T-cell (primary cell): ENCODE data around the gene LARGE1. TPM values are rescaled to one million over a fixed set of nuclear protein-coding genes. Genes with fewer than 3 reads are reported as not detected.

Experiments used
- ATAC-seq, 4 experiments: fragments of 200-7000 bp in 3 of 4; fragments of 150-1000 bp in 1 of 4; cut with Tn5 transposase; replicated peaks in 1 of 4; 1 replicate in 3 of 4; 2 replicates in 1 of 4; pipeline ENCODE4 v1.10.0; 2021; ENCODE audit warnings: moderate library complexity in 3 of 4, mild to moderate bottlenecking in 2 of 4, moderate number of reproducible peaks in 1 of 4
- CTCF ChIA-PET, 2 donors: fragments of 300-600 bp; sonication (Branson Sonifier 250); formaldehyde crosslinking; loops; one replicate each; lab custom pipeline; 2022; ENCODE audit warnings: antibody characterized with exemption in 2 of 2; lab: Charles Lee
- POLR2A ChIA-PET, 2 donors: fragments of 300-600 bp; sonication (Branson Sonifier 250); formaldehyde crosslinking; loops; one replicate each; lab custom pipeline; 2022; ENCODE audit warnings: antibody characterized with exemption in 2 of 2; lab: Charles Lee
- DNase-seq, 35 experiments: peaks; one replicate each; pipeline versions ENCODE4 v3.0.0 to v3.0.0-alpha.2; 2013 to 2023
- H3K27ac ChIP-seq: one replicate; pipeline ENCODE4 v1.5.1; 2013; ENCODE audit warnings: low read length
- H3K27me3 ChIP-seq, 2 experiments: replicated peaks in 1 of 2; 1 replicate in 1 of 2; 2 replicates in 1 of 2; pipeline versions ENCODE4 v1.6.1 to v1.7.0; 2013; ENCODE audit warnings: low read length in 1 of 2, mixed read lengths in 1 of 2; ENCODE audit not compliant: control insufficient read depth in 2 of 2, insufficient read depth in 2 of 2; ENCODE audit errors: extremely low read depth in 1 of 2
- H3K36me3 ChIP-seq, 2 donors: 1 replicate in 1 of 2; 2 replicates in 1 of 2; pipeline versions ENCODE4 v1.6.1 to v1.7.0; 2013; ENCODE audit warnings: low read length in 1 of 2; ENCODE audit not compliant: control insufficient read depth in 2 of 2, insufficient read depth in 1 of 2; ENCODE audit errors: extremely low read depth in 1 of 2
- H3K4me1 ChIP-seq, 2 experiments: 1 replicate in 1 of 2; 2 replicates in 1 of 2; pipeline versions ENCODE4 v1.6.1 to v1.7.0; 2013; ENCODE audit warnings: low read length in 2 of 2, mixed read lengths in 1 of 2; ENCODE audit not compliant: insufficient read depth in 2 of 2, control insufficient read depth in 1 of 2; ENCODE audit errors: extremely low read depth in 1 of 2
- H3K4me3 ChIP-seq, 2 donors: 1 replicate in 1 of 2; 2 replicates in 1 of 2; pipeline versions ENCODE4 v1.5.1 to v1.7.0; 2013; ENCODE audit warnings: mild to moderate bottlenecking in 2 of 2, low read length in 1 of 2, moderate library complexity in 1 of 2; ENCODE audit not compliant: control insufficient read depth in 1 of 2; ENCODE audit errors: extremely low read depth in 1 of 2
- H3K9me3 ChIP-seq: 2 replicates; pipeline ENCODE4 v1.7.0; 2013
- H3K27ac Mint-ChIP-seq, 2 donors: one replicate each; pipeline ENCODE4 v1.8.0; 2020 to 2021; ENCODE audit warnings: mild to moderate bottlenecking in 2 of 2, mixed read lengths in 2 of 2
- H3K27me3 Mint-ChIP-seq, 2 donors: one replicate each; pipeline ENCODE4 v1.8.0; 2021 to 2022; ENCODE audit warnings: mixed read lengths in 2 of 2
- H3K36me3 Mint-ChIP-seq: one replicate; pipeline ENCODE4 v1.8.0; 2021; ENCODE audit warnings: mixed read lengths
- H3K4me1 Mint-ChIP-seq, 3 donors: one replicate each; pipeline ENCODE4 v1.8.0; 2020 to 2022; ENCODE audit warnings: mixed read lengths in 3 of 3, mild to moderate bottlenecking in 1 of 3
- H3K4me3 Mint-ChIP-seq, 3 donors: one replicate each; pipeline ENCODE4 v1.8.0; 2020 to 2022; ENCODE audit warnings: mild to moderate bottlenecking in 3 of 3, mixed read lengths in 3 of 3, moderate library complexity in 3 of 3
- H3K9me3 Mint-ChIP-seq, 3 donors: one replicate each; pipeline ENCODE4 v1.8.0; 2020 to 2022; ENCODE audit warnings: mixed read lengths in 3 of 3
- WGBS: methylation state at CpG from one replicate; pipeline ENCODE4 v1.1.5; 2013; ENCODE audit warnings: missing lambda C conversion rate; ENCODE audit not compliant: insufficient coverage; 5-methylcytosine and 5-hydroxymethylcytosine counted together
- total RNA-seq, 35 experiments: library from RNA in 6 of 35; stranded (reverse) in 6 of 35; fragments of 120-200 nt in 1 of 35; gene quantifications; one replicate each; pipeline versions ENCODE4 v1.2.1 to v1.2.4 and lab custom pipeline; 2013 to 2026

LARGE1 gene
- total RNA-seq, 5 donors from 2014 or later (not counting 1 experiment from before 2014, with no cell fraction given) = 0.53 to 6.1 (median 3.0) TPM

DNA sequence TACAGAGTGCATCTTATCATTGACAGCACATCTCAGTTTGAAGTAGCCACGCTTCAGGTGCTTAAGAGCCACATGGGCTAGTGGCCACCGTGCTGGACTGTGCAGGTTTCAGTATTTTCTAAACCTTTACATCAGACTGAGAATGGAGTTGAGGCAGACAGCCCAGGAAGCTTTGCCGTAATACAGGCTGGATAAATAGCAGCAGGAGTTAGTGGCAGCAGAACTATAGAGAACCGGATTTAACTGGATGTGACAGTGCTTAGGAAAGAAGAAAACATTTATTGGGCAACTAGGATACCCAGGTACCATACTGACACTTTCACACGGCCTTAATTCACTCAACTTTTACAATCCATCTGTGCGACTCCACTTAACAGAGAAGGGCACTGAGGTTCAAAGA, 145.5 kb downstream of the LARGE1 start:
- Histone ChIP-seq H3K36me3 (no peaks in the 10 kb centered on the region), H3K27ac (no peak overlapping the region), H3K9me3 (no peaks in the 10 kb centered on the region), H3K4me1 (no peaks in the 10 kb centered on the region), H3K27me3 (no peaks in the 10 kb centered on the region), H3K4me3 (no peak overlapping the region)
- ChIA-PET CTCF (no interaction called here), POLR2A (no interaction called here)
- H3K9me3 Mint-ChIP-seq = peaks cover 0 to 11% (median 7%) of the 10 kb centered on the region in 3 donors
- no CpG with 5 or more reads among the region's 6 CpGs for WGBS
- H3K4me1 Mint-ChIP-seq = no peaks in the 10 kb centered on the region
- H3K4me3 Mint-ChIP-seq = no peak overlapping the region
- ATAC-seq = no peak
- DNase-seq = no peak
- no peak overlapping the region for H3K27ac Mint-ChIP-seq
- H3K27me3 Mint-ChIP-seq = no peaks in the 10 kb centered on the region
- no peaks in the 10 kb centered on the region for H3K36me3 Mint-ChIP-seq

DNA sequence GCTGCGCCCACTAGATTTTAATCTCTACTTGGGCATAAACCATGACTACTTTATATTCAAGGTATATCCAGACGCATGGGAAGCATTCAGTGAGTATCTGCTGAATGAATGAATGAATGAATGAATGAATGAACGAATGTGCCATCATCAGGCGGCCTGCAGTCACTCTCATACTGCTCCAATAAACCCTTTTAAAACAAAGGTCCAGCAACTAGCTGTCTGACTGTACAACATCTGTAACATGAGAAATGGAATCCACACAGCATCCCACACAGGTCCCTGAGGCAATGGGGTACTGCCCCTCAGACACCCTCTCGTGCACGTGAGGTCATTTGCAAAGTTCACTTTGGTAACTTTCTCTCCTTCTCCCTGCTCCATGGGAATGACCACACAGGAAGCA, 147.5 kb downstream of the LARGE1 start:
- Mint-ChIP-seq H3K4me1 (no peaks in the 10 kb centered on the region), H3K27ac (no peak overlapping the region), H3K27me3 (no peaks in the 10 kb centered on the region), H3K9me3 (peaks cover 0 to 4% (median 3%) of the 10 kb centered on the region in 3 donors), H3K4me3 (no peak overlapping the region), H3K36me3 (no peaks in the 10 kb centered on the region)
- 53% methylated on average over 2 of the region's 6 CpGs for WGBS
- H3K27ac ChIP-seq = no peak overlapping the region
- no peaks in the 10 kb centered on the region for H3K36me3 ChIP-seq
- H3K27me3 ChIP-seq = no peaks in the 10 kb centered on the region
- DNase-seq (no peak), ATAC-seq (no peak)
- no peaks in the 10 kb centered on the region for H3K9me3 ChIP-seq
- H3K4me3 ChIP-seq = no peak overlapping the region
- ChIA-PET POLR2A (no interaction called here), CTCF (no interaction called here)
- no peaks in the 10 kb centered on the region for H3K4me1 ChIP-seq

DNA sequence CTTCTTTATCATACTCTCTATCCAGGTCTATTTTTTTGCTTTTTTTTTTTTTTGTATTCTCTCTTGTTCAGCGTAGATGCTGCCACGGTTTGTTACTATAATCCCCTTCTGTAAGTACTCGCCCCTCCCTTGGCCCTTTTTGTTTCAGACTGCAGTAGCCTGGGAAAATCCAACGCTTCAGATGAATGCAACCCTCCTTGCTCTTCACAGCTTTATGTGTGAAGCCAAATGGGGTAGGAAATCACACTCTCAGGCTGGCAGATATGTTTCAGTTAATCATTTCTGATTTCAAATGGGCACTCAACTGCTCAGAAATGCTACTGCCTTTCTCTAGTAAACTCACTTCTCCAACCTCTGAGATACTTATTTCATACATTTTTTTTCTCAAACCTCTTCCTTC, 149.1 kb downstream of the LARGE1 start:
- POLR2A ChIA-PET = no interaction called here
- Mint-ChIP-seq H3K27ac (no peak overlapping the region), H3K9me3 (peaks cover 0 to 3% (median 0%) of the 10 kb centered on the region in 3 donors), H3K4me3 (no peak overlapping the region), H3K27me3 (no peaks in the 10 kb centered on the region), H3K4me1 (no peaks in the 10 kb centered on the region), H3K36me3 (no peaks in the 10 kb centered on the region)
- CTCF ChIA-PET = no interaction called here
- Histone ChIP-seq H3K27ac (no peak overlapping the region), H3K4me1 (no peaks in the 10 kb centered on the region), H3K4me3 (no peak overlapping the region), H3K9me3 (no peaks in the 10 kb centered on the region), H3K27me3 (no peaks in the 10 kb centered on the region), H3K36me3 (no peaks in the 10 kb centered on the region)
- no CpG with 5 or more reads among the region's 4 CpGs for WGBS
- DNase-seq (no peak), ATAC-seq (no peak)

DNA sequence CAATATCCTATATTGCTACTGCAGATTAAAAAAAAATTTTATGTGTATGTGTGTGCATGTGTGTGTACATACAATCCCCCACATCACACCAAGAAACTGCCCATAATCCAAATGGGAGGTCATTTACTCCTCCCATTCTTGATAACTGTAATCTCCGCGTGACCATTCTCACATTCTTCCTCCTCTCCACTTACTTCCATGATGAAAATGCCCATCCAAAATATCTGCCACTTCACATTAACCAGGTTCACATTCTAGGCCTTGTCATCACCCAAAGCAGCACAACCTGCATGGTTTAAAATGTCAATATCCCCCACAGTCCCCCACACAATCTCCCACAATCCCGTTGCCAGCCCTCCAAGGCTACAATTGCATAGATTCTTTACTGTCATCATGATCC, 149.6 kb downstream of the LARGE1 start:
- Mint-ChIP-seq H3K36me3 (no peaks in the 10 kb centered on the region), H3K27ac (no peak overlapping the region), H3K27me3 (no peaks in the 10 kb centered on the region), H3K4me1 (no peaks in the 10 kb centered on the region), H3K9me3 (peaks cover 0 to 3% (median 0%) of the 10 kb centered on the region in 3 donors), H3K4me3 (no peak overlapping the region)
- ATAC-seq = no peak
- DNase-seq = no peak
- no peaks in the 10 kb centered on the region for H3K4me1 ChIP-seq
- H3K27ac ChIP-seq = no peak overlapping the region
- POLR2A ChIA-PET = no interaction called here
- H3K36me3 ChIP-seq = no peaks in the 10 kb centered on the region
- no peaks in the 10 kb centered on the region for H3K27me3 ChIP-seq
- CTCF ChIA-PET = no interaction called here
- no peak overlapping the region for H3K4me3 ChIP-seq
- H3K9me3 ChIP-seq = no peaks in the 10 kb centered on the region
- whole genome bisulfite sequencing = 82% methylated on average over 3 of the region's 3 CpGs

DNA sequence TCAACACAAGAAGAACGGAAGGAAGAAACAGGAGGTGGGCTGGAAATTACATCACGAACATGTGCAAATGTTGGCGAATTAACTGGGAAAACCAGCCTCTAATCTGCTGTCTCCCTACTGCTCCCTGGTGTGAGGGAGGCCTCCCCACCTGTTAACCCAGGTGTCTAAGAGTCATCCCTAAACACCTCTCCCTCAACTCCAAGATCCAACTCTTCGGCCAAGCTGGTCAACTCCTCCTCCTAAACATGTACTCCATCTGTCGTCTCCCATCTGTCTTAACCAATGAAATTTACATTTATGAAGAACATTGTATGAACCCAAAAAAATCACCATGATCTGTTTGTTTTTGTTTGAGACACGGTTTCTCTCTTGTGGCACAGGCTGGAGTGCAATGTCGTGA, 154.2 kb downstream of the LARGE1 start:
- DNase-seq = no peak
- 78% methylated on average over 3 of the region's 7 CpGs for WGBS
- Histone ChIP-seq H3K4me3 (no peak overlapping the region), H3K27me3 (no peaks in the 10 kb centered on the region), H3K36me3 (no peaks in the 10 kb centered on the region), H3K4me1 (no peaks in the 10 kb centered on the region), H3K9me3 (no peaks in the 10 kb centered on the region), H3K27ac (no peak overlapping the region)
- Mint-ChIP-seq H3K4me3 (no peak overlapping the region), H3K27me3 (no peaks in the 10 kb centered on the region), H3K4me1 (no peaks in the 10 kb centered on the region), H3K36me3 (peaks cover 3% of the 10 kb centered on the region), H3K9me3 (peaks cover 2 to 10% (median 3%) of the 10 kb centered on the region in 3 donors), H3K27ac (no peak overlapping the region)
- POLR2A ChIA-PET = no interaction called here
- no peak for ATAC-seq
- CTCF ChIA-PET = no interaction called here

DNA sequence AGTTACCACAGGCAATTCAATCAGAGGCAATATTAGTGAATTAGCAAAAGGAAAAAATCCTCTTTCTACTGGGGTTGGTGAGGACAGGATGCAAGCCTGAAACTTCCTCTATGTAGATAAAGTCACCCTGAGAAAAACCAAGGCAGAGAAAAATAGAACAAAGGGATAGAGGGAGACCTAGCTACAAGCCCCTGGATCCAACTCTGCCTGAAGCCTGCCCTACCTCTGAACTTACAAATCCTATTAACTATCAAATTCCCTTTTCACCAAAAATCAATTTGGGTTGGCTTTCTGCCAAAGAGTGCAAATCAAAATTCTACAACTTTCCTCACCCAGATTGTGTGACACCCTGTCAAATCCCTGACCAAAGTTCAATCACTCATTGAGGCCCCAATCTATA, 161.3 kb downstream of the LARGE1 start:
- CTCF ChIA-PET = no interaction called here
- ATAC-seq = no peak
- POLR2A ChIA-PET = no interaction called here

DNA sequence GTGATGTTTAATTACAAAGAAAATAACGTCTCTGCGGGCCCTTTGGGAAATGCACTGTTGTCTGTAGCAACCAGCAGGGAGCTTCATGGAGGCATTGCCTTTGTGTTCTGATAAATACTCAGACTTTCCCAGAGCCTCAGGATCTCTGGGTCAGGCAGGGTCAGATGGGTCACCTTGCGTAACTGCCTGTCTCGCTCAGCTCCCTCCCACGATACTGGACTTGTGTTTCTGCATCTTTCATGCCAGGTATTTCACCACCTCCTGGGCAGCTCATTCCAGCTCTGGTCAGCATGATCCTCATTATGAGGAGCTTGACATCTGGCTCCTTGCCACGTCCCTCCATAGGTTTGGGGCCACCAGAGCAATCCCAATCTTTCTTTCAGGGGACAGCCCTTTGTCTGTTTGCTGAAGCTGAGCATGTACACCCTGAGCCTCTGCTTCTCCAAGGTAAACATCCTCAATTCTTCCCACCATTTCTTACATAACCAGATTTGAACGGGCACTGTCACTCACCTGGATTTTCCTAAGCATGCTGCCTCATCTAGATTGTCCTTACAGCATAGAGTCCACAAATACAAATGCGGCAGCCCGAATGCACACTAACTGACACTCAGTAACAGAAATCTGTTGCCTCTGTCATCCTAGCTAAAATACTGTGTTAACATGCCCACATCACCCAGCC, 162.3 kb downstream of the LARGE1 start:
- Histone ChIP-seq H3K27me3 (no peaks in the 10 kb centered on the region), H3K4me3 (no peak overlapping the region), H3K4me1 (no peaks in the 10 kb centered on the region), H3K36me3 (no peaks in the 10 kb centered on the region), H3K9me3 (no peaks in the 10 kb centered on the region), H3K27ac (no peak overlapping the region)
- Mint-ChIP-seq H3K4me1 (no peaks in the 10 kb centered on the region), H3K27ac (no peak overlapping the region), H3K36me3 (peaks cover 3% of the 10 kb centered on the region), H3K4me3 (no peak overlapping the region), H3K9me3 (peaks cover 8 to 14% (median 10%) of the 10 kb centered on the region in 3 donors), H3K27me3 (no peaks in the 10 kb centered on the region)
- no peak for ATAC-seq
- POLR2A ChIA-PET = no interaction called here
- CTCF ChIA-PET = no interaction called here
- no peak for DNase-seq
- WGBS = 77% methylated on average over 9 of the region's 9 CpGs

More for the DNA sequence above, 161.3 kb downstream of the LARGE1 start:
- no peaks in the 10 kb centered on the region for H3K9me3 ChIP-seq
- no peak for DNase-seq
- no peaks in the 10 kb centered on the region for H3K4me1 ChIP-seq
- H3K27ac ChIP-seq = no peak overlapping the region
- no peaks in the 10 kb centered on the region for H3K27me3 Mint-ChIP-seq
- H3K4me3 ChIP-seq = no peak overlapping the region
- no peaks in the 10 kb centered on the region for H3K27me3 ChIP-seq
- no peaks in the 10 kb centered on the region for H3K36me3 ChIP-seq
- H3K9me3 Mint-ChIP-seq = peaks cover 4 to 14% (median 10%) of the 10 kb centered on the region in 3 donors
- H3K4me3 Mint-ChIP-seq = no peak overlapping the region
- no peak overlapping the region for H3K27ac Mint-ChIP-seq
- H3K36me3 Mint-ChIP-seq = peaks cover 3% of the 10 kb centered on the region
- H3K4me1 Mint-ChIP-seq = no peaks in the 10 kb centered on the region
